Body of pancreas (tissue), 4 donors: ENCODE data around the gene SRRD. TPM values are rescaled to one million over a fixed set of nuclear protein-coding genes. Genes with fewer than 3 reads are reported as not detected.
A peak's percentile ranks its signal among the peaks of the same experiment; 100 is the strongest.

Experiments
- ATAC-seq: fragments of 150-250 bp; one replicate; pipeline ENCODE4 v1.9.1; 2016
- DNase-seq, 4 donors: peaks; one replicate each; pipeline ENCODE4 v3.0.0-alpha.2; 2019
- H3K27ac ChIP-seq, 4 donors: fragments of 200-600 bp; sonication (generic); 1 replicate in 3 of 4; 2 replicates in 1 of 4; pipeline versions ENCODE4 v1.5.1 to v1.6.1; 2016 to 2019; ENCODE audit warnings: mild to moderate bottlenecking in 1 of 4, mixed read lengths in 1 of 4, moderate library complexity in 1 of 4
- H3K27me3 ChIP-seq, 2 donors: fragments of 200-600 bp; sonication (generic); one replicate each; pipeline ENCODE4 v1.6.0; 2016; ENCODE audit warnings: mild to moderate bottlenecking in 1 of 2
- H3K36me3 ChIP-seq, 2 donors: fragments of 200-600 bp; sonication (generic); replicated peaks in 1 of 2; 2 replicates each; pipeline ENCODE4 v1.5.1; 2016; ENCODE audit warnings: low read depth in 2 of 2; ENCODE audit not compliant: insufficient read depth in 1 of 2
- H3K4me1 ChIP-seq: fragments of 200-600 bp; sonication (generic); one replicate; pipeline ENCODE4 v1.6.0; 2016
- H3K4me3 ChIP-seq, 2 donors: fragments of 200-600 bp; sonication (generic); 1 replicate in 1 of 2; 2 replicates in 1 of 2; pipeline ENCODE4 v1.5.1; 2016 to 2019
- H3K9me3 ChIP-seq, 3 donors: fragments of 200-600 bp; sonication (generic); 1 replicate in 2 of 3; 2 replicates in 1 of 3; pipeline ENCODE4 v1.5.1; 2016
- POLR2A ChIP-seq, 3 donors: fragments of 450-650 bp; IDR thresholded peaks; one replicate each; pipeline ENCODE4 v1.6.1; 2016; ENCODE audit warnings: antibody characterized with exemption in 3 of 3, mild to moderate bottlenecking in 2 of 3
- WGBS, 2 donors: methylation state at CpG; one replicate each; pipeline ENCODE4 v1.1.5; 2017; 5-methylcytosine and 5-hydroxymethylcytosine counted together
- intact Hi-C: fragments of 100-400 bp; cut with DNase I; formaldehyde crosslinking; loops from one replicate; pipeline ENCODE4 v1.15.1; 2023
- total RNA-seq, 2 donors: library from RNA; depleted of rRNA; stranded (reverse); fragments of >200 nt; gene quantifications; one replicate each; pipeline ENCODE4 v1.1.0, GENCODE V29; 2016
- TF ChIP-seq, protein P1 (sequence below), 7 experiments: fragments of 450-650 bp in 4 of 7; fragments of 200-600 bp in 3 of 7; sonication (generic) in 3 of 7; IDR thresholded peaks; one replicate each; pipeline ENCODE4 v1.5.1; 2016 to 2019; ENCODE audit warnings: antibody characterized with exemption in 7 of 7

The SRRD gene
- total RNA-seq, 2 donors from 2014 or later, result 5.3 to 7.5 TPM

DNA sequence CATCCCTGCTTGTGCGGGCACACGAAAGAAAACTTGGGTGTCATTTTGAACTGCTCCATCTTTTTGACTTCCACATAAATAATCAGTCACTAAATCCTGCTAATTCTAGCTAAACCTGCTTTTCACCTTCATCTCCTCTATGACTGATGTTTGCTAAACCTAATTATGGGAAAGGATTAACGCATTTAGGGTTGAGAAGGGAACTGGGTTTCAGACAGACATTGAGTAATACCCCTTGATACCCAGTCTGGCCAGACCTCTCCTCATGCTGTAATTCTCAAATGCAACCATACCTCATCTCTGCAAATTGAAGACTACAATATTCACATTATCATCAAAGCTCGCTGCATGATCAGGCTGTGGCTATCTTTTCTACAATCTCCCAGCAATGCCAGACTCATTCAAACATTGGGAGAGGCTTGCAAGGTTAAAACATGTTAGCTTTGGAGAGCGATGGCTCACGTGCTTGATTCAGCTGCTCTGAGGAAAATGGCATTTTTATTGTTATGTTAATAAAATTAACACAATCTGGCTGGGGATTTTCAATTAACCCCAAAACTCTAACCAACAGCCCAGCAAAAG, 2.5 kb upstream of the SRRD start:
- H3K27me3 ChIP-seq, result no peaks in the 10 kb centered on the region
- no peaks in the 10 kb centered on the region for H3K9me3 ChIP-seq
- 46 to 52% methylated on average over 6 of the region's 6 CpGs for WGBS, 2 donors
- intact Hi-C loops, result no loop called here
- DNase-seq, result no peak
- TF ChIP-seq, protein P1, sequence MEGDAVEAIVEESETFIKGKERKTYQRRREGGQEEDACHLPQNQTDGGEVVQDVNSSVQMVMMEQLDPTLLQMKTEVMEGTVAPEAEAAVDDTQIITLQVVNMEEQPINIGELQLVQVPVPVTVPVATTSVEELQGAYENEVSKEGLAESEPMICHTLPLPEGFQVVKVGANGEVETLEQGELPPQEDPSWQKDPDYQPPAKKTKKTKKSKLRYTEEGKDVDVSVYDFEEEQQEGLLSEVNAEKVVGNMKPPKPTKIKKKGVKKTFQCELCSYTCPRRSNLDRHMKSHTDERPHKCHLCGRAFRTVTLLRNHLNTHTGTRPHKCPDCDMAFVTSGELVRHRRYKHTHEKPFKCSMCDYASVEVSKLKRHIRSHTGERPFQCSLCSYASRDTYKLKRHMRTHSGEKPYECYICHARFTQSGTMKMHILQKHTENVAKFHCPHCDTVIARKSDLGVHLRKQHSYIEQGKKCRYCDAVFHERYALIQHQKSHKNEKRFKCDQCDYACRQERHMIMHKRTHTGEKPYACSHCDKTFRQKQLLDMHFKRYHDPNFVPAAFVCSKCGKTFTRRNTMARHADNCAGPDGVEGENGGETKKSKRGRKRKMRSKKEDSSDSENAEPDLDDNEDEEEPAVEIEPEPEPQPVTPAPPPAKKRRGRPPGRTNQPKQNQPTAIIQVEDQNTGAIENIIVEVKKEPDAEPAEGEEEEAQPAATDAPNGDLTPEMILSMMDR (IDR thresholded peaks at IDR 0.05), result no peak
- TF ChIP-seq POLR2A (IDR thresholded peaks at IDR 0.05), result no peak
- no peak overlapping the region for H3K4me3 ChIP-seq
- H3K4me1 ChIP-seq, result peaks cover 65% of the 10 kb centered on the region
- H3K36me3 ChIP-seq, result peaks cover 0 to 6% of the 10 kb centered on the region in 2 donors
- H3K27ac ChIP-seq, result no peak overlapping the region
- ATAC-seq, result no peak

DNA sequence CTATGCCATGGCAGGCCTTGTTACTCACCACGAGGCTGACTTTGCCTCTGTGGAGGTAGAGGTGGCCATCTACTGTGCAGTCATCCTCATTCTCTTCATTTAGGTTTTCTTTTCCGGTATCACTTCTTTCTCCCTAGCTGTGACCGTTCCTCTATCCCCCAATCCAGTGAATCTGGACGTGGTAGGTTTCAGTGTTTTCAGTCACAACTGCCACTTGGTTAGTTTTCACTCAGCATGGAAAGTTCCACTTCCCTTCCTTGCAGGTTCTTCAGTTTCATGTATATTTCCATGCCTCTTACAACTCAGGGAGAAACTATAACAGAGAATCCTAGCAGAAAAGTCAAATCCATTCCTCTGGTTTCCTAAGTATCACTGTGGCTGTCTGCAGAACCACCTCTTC, 2.0 kb upstream of the SRRD start:
- Histone ChIP-seq H3K4me1 (peaks cover 65% of the 10 kb centered on the region), H3K27ac (no peak overlapping the region), H3K4me3 (no peak overlapping the region), H3K36me3 (peaks cover 0 to 3% of the 10 kb centered on the region in 2 donors), H3K27me3 (no peaks in the 10 kb centered on the region), H3K9me3 (no peaks in the 10 kb centered on the region)
- ATAC-seq, result no peak
- DNase-seq, result no peak
- TF ChIP-seq POLR2A (IDR thresholded peaks at IDR 0.05), result no peak
- TF ChIP-seq, protein P1 (IDR thresholded peaks at IDR 0.05), result no peak
- 70 to 74% methylated on average over 4 of the region's 4 CpGs for WGBS, 2 donors
- intact Hi-C loops, result no loop called here

DNA sequence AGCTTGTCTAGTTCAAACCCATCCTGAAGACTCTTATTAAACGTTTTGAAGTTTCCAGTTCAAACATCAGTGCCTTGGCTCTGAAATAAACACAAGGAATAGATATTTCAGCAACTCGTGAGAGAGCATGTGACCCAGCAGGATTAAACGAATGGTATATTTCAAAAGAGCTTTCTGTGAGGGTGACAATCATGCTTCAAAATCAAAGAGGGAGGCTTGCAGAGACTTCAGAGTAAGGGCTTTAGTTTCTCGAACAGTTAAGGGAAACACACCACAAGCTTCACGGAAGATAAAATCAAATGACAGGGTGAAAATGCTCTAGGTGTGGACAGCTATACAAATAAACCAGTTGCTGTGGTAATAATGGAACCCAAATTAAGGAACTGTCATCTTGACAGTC, 1.5 kb upstream of the SRRD start:
- no peak for DNase-seq
- Histone ChIP-seq H3K36me3 (no peaks in the 10 kb centered on the region), H3K4me1 (peaks cover 65% of the 10 kb centered on the region), H3K27me3 (no peaks in the 10 kb centered on the region), H3K27ac (no peak overlapping the region), H3K4me3 (no peak overlapping the region), H3K9me3 (no peaks in the 10 kb centered on the region)
- no peak for TF ChIP-seq POLR2A (IDR thresholded peaks at IDR 0.05)
- TF ChIP-seq, protein P1 (IDR thresholded peaks at IDR 0.05), result no peak
- no peak for ATAC-seq
- WGBS, 2 donors, result 29 to 31% methylated on average over 5 of the region's 5 CpGs
- intact Hi-C loops, result no loop called here

DNA sequence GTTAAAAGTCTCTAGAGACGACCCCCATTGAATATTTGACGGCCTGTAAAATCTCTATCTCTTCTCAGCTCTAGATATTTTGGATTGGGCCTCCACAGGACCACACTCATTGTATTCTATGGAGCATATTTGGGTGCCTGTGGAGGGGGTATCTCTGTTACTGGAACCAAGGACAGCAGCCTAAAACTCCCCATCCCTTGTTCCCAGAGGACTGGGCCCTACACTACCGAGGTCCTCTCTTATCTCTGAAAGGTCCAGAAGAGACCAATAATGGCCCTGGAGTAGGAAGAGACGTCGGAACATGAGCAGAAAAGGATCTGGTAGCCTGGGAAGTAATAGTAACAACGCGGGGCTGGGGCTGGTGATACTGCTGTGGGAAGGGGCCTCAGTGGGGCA, 636 bp upstream of the SRRD start:
- ATAC-seq (no peak), DNase-seq (no peak)
- Histone ChIP-seq H3K36me3 (peaks cover 0 to 2% of the 10 kb centered on the region in 2 donors), H3K27me3 (no peaks in the 10 kb centered on the region), H3K27ac (peak overlapping the region; percentile 80 to 96 (median 92)), H3K4me1 (peaks cover 65% of the 10 kb centered on the region), H3K9me3 (no peaks in the 10 kb centered on the region), H3K4me3 (peak overlapping the region; percentile 71 to 92)
- TF ChIP-seq POLR2A (IDR thresholded peaks at IDR 0.05), result no peak
- TF ChIP-seq, protein P1 (IDR thresholded peaks at IDR 0.05), result no peak
- WGBS, 2 donors, result 3 to 5% methylated on average over 7 of the region's 7 CpGs
- intact Hi-C loops, result no loop called here

DNA sequence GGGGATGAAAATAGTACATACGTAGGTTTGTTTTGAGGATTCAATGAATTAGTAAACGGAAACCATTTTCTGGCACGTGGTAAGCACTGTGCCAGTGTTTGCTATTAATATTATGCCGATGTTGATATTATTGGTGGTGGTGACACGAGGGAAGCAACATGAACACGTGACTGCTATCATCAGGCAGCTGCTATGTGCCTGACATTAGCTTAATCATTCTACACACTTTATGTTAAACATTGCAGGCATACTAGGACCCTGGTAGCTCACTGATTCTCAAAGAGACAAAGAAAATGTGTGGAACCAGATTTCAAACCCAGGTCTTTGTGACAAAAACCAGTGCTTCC, 656 bp downstream of the SRRD start:
- intact Hi-C loops, result no loop called here
- no peak for ATAC-seq
- Histone ChIP-seq H3K4me1 (peaks cover 56% of the 10 kb centered on the region), H3K9me3 (no peaks in the 10 kb centered on the region), H3K36me3 (peaks cover 0 to 5% of the 10 kb centered on the region in 2 donors), H3K27me3 (no peaks in the 10 kb centered on the region), H3K27ac (peak overlapping the region in 3 of 4 donors; percentile 89 to 96 (median 95)), H3K4me3 (peak overlapping the region; percentile 71 to 92)
- DNase-seq, result no peak
- WGBS, 2 donors, result 3 to 7% methylated on average over 6 of the region's 6 CpGs
- no peak for TF ChIP-seq POLR2A (IDR thresholded peaks at IDR 0.05)
- TF ChIP-seq, protein P1 (IDR thresholded peaks at IDR 0.05), result no peak
